CD4-positive, CD25-positive, alpha-beta regulatory T cell (primary cell): Measurements from ENCODE around the gene CDC45. TPM values are rescaled to one million over a fixed set of nuclear protein-coding genes. Genes with fewer than 3 reads are reported as not detected.

Source experiments
- ATAC-seq, 2 donors: fragments of 150-1000 bp; cut with Tn5 transposase; one replicate each; pipeline ENCODE4 v1.10.0; 2021; ENCODE audit warnings: low read depth in 2 of 2, moderate number of reproducible peaks in 2 of 2, moderate library complexity in 1 of 2
- DNase-seq, 3 donors: peaks; one replicate each; pipeline versions ENCODE4 v3.0.0 to v3.0.0-alpha.2; 2012 to 2022; ENCODE audit warnings: mixed read lengths in 1 of 3
- H3K27ac ChIP-seq: one replicate; pipeline ENCODE4 v1.7.0; 2013; ENCODE audit warnings: mild to moderate bottlenecking, low read length; ENCODE audit not compliant: insufficient read depth, poor library complexity, severe bottlenecking
- H3K27me3 ChIP-seq: one replicate; pipeline ENCODE4 v1.7.0; 2013; ENCODE audit warnings: low read length; ENCODE audit not compliant: control insufficient read depth, insufficient read depth
- H3K36me3 ChIP-seq: one replicate; pipeline ENCODE4 v1.7.0; 2013; ENCODE audit warnings: mild to moderate bottlenecking, low read length, moderate library complexity; ENCODE audit not compliant: control insufficient read depth, insufficient read depth
- H3K4me1 ChIP-seq: 2 replicates; pipeline ENCODE4 v1.7.0; 2013; ENCODE audit warnings: mild to moderate bottlenecking, low read length; ENCODE audit not compliant: insufficient read depth, control insufficient read depth, poor library complexity, severe bottlenecking
- H3K4me3 ChIP-seq: one replicate; pipeline ENCODE4 v1.7.0; 2013; ENCODE audit warnings: low read depth, mild to moderate bottlenecking, low read length, moderate library complexity
- H3K9me3 ChIP-seq, 2 experiments: 1 replicate in 1 of 2; 2 replicates in 1 of 2; pipeline ENCODE4 v1.7.0; 2013; ENCODE audit warnings: low read length in 2 of 2, mild to moderate bottlenecking in 1 of 2, moderate library complexity in 1 of 2; ENCODE audit not compliant: control insufficient read depth in 2 of 2
- H3K27ac Mint-ChIP-seq, 3 donors: one replicate each; pipeline ENCODE4 v1.8.0; 2020 to 2022; ENCODE audit warnings: mild to moderate bottlenecking in 3 of 3, mixed read lengths in 3 of 3, moderate library complexity in 2 of 3
- H3K27me3 Mint-ChIP-seq: one replicate; pipeline ENCODE4 v1.8.0; 2022; ENCODE audit warnings: mild to moderate bottlenecking, mixed read lengths
- H3K36me3 Mint-ChIP-seq: one replicate; pipeline ENCODE4 v1.8.0; 2020; ENCODE audit warnings: mixed read lengths
- H3K4me1 Mint-ChIP-seq, 4 donors: one replicate each; pipeline ENCODE4 v1.8.0; 2020 to 2022; ENCODE audit warnings: mixed read lengths in 4 of 4, mild to moderate bottlenecking in 1 of 4
- H3K4me3 Mint-ChIP-seq, 4 donors: one replicate each; pipeline ENCODE4 v1.8.0; 2020 to 2022; ENCODE audit warnings: mild to moderate bottlenecking in 4 of 4, mixed read lengths in 4 of 4, moderate library complexity in 3 of 4
- H3K9me3 Mint-ChIP-seq, 7 donors: one replicate each; pipeline ENCODE4 v1.8.0; 2020 to 2022; ENCODE audit warnings: mixed read lengths in 7 of 7, mild to moderate bottlenecking in 3 of 7, moderate library complexity in 2 of 7
- polyA plus RNA-seq, 4 donors: library from polyadenylated mRNA; unstranded; fragments of 300-500 nt; fragmentation: Illumina TruSeq; gene quantifications; one replicate each; pipeline ENCODE4 v1.2.3, GENCODE V29; 2021
- total RNA-seq: library from RNA; stranded (reverse); gene quantifications from one replicate; pipeline ENCODE4 v1.2.3, GENCODE V29; 2022

Gene CDC45
- total and polyA plus RNA-seq, 5 donors from 2014 or later: 0.56 to 3.4 (median 2.5) TPM

DNA sequence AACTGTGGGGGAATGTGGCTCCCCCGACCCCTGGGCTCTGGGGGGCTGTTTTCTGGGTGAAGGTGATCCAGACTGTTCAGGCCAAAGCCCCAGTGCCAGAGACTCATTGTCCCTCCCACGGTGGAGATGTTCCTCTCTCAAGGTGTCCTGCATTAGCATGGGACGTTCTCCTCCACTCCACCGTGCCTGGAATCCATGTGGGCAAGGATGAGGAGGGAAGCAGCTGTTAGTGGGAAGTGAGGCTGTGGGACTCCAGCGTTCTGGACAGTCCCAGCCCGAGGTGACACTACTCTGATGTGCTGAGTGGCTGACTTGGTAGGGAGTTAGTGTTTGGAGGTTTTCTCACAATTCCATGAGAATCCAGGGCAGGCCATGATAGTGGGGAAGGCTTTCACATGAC is 75.9 kb downstream of the CDC45 start:
- Mint-ChIP-seq H3K27me3 (peaks cover 15% of the 10 kb centered on the region), H3K36me3 (no peaks in the 10 kb centered on the region), H3K9me3 (peaks cover 0 to 3% (median 1%) of the 10 kb centered on the region in 7 donors), H3K27ac (peak overlapping the region in 1 of 3 donors; percentile 69), H3K4me1 (no peaks in the 10 kb centered on the region), H3K4me3 (no peak overlapping the region)
- ATAC-seq (no peak), DNase-seq (no peak)
- Histone ChIP-seq H3K4me3 (no peak overlapping the region), H3K27me3 (no peaks in the 10 kb centered on the region), H3K9me3 (peaks cover 0 to 5% of the 10 kb centered on the region in 2 experiments), H3K4me1 (no peaks in the 10 kb centered on the region), H3K36me3 (no peaks in the 10 kb centered on the region), H3K27ac (no peak overlapping the region)

DNA sequence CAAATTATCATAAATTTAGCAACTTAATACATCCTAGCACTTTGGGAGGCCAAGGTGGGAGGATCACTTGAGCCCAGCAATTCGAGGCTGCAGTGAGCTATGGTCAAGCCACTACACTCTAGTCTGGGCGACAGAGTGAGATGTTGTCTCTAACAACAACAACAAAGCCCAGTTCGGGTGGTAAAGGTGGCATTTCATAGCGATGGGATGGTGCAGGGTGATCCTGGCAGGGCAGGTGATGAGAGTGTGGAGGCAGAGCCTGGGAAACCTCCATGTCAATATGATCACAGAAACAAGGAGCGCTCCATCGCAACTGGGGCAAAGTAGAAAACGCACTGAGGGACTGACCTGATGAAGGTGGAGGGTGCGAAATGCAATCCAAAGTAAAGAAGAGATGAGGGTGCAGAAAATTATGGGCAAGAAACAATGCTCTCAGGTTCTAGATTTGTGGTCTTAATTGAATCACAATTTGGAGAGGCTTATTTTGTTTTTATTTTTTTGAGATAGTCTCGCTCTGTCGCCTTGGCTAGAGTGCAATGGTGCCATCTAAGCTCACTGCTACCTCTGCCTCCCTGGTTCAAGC is 77.3 kb downstream of the CDC45 start:
- Mint-ChIP-seq H3K27me3 (peaks cover 10% of the 10 kb centered on the region), H3K4me3 (no peak overlapping the region), H3K27ac (peak overlapping the region in 1 of 3 donors; percentile 78), H3K9me3 (peaks cover 0 to 3% (median 1%) of the 10 kb centered on the region in 7 donors), H3K36me3 (no peaks in the 10 kb centered on the region), H3K4me1 (no peaks in the 10 kb centered on the region)
- H3K27ac ChIP-seq: no peak overlapping the region
- no peaks in the 10 kb centered on the region for H3K36me3 ChIP-seq
- no peak for DNase-seq
- H3K4me3 ChIP-seq: no peak overlapping the region
- no peak for ATAC-seq
- H3K4me1 ChIP-seq: no peaks in the 10 kb centered on the region
- no peaks in the 10 kb centered on the region for H3K27me3 ChIP-seq
- peaks cover 0 to 5% of the 10 kb centered on the region in 2 experiments for H3K9me3 ChIP-seq

DNA sequence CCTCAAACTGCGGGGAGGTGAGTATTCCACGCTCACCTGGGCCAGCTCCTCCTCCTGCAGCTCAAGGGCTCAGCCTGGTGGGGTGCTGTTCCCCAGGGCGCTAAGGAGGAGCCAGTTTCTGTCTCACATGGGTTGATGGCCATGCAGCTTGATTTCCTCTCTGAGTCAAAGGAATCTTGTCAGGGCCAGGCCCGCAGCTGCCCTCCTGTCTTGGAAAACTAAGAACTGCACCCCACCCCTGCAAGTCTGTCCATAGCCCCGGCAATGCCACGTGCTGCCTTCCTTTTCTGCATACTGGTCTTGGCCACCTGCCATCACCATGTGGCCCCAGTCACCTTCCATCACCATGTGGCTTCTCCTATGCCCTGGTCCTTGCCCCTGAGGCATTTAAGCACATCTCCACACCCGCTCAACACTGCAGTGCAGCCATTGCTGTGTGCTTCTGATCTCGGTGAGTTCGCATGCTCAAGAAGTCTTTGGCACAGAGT is 79.6 kb downstream of the CDC45 start:
- Mint-ChIP-seq H3K9me3 (no peaks in the 10 kb centered on the region), H3K27me3 (peaks cover 6% of the 10 kb centered on the region), H3K4me3 (no peak overlapping the region), H3K36me3 (no peaks in the 10 kb centered on the region), H3K27ac (peak overlapping the region in 2 of 3 donors; percentile 5 to 33), H3K4me1 (no peaks in the 10 kb centered on the region)
- Histone ChIP-seq H3K27ac (no peak overlapping the region), H3K9me3 (no peaks in the 10 kb centered on the region), H3K4me1 (no peaks in the 10 kb centered on the region), H3K36me3 (no peaks in the 10 kb centered on the region), H3K4me3 (no peak overlapping the region), H3K27me3 (no peaks in the 10 kb centered on the region)
- no peak for ATAC-seq
- peak in 1 of 3 donors; percentile 18 for DNase-seq

DNA sequence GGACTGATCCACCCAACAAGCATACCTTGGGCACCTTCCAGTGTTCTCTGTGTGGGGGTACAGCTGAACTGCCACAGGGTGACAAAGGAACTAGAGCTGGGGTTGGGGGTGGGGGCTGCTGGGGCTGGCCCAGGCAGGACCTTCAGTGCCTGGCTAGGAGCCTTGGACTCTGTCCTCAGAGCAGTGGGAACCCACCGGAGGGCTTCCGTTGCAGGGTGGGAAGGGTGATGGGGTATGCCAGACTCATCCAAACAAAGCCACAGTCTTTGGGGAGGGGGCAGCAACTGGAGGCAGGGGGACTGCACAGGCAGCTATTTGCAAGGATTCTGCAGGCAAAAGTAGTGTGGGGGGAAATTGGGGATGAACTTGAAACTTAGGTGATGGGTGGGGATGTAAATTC is 80.2 kb downstream of the CDC45 start:
- Histone ChIP-seq H3K4me3 (no peak overlapping the region), H3K9me3 (no peaks in the 10 kb centered on the region), H3K27ac (no peak overlapping the region), H3K4me1 (no peaks in the 10 kb centered on the region), H3K27me3 (no peaks in the 10 kb centered on the region), H3K36me3 (no peaks in the 10 kb centered on the region)
- peaks cover under 1% of the 10 kb centered on the region for H3K27me3 Mint-ChIP-seq
- H3K36me3 Mint-ChIP-seq: peaks cover 4% of the 10 kb centered on the region
- no peak overlapping the region for H3K4me3 Mint-ChIP-seq
- no peaks in the 10 kb centered on the region for H3K4me1 Mint-ChIP-seq
- no peaks in the 10 kb centered on the region for H3K9me3 Mint-ChIP-seq
- no peak for ATAC-seq
- H3K27ac Mint-ChIP-seq: no peak overlapping the region
- DNase-seq: no peak

DNA sequence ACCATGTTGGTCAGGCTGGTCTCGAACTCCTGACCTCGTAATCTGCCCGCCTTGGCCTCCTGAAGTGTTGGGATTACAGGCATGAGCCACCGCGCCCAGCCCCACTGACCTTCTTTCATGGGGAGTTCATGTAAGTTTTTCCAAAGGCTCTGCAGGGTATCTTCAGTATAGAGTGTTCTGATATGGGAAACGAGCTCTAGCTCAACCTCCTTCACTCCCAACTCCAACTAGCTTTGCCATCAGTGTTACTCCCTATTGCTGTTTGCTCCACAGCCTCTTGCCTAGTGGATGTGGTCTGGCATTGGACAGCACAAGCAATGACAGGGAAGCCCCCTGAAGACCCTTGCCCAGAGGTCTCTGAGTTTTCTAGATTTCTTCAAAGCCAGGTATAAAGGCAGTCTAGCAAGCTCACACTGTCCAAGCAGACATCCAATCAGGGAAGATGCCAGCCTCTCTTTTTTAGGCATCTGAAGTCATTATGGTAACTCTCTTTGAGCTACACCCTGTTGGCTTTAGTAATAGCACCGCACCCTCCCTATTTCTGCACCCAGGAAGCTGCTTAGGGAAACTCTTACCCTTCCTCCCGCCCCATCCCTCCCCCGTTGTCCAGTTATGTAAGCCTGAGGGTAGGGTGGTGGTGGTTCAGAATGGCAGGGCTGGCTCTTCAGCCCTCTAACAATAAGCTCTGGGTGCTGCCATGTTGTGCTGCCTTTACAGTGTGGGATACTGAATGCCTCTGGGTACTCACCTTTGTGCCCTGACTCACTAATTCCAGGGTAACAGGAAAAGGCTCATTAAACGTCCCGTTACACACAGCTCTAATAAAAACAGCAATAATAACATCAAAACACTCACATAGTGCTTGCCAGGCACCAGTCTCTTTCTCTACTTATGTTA is 85.9 kb downstream of the CDC45 start:
- Mint-ChIP-seq H3K27ac (peak overlapping the region in 1 of 3 donors; percentile 26), H3K27me3 (no peaks in the 10 kb centered on the region), H3K36me3 (peaks cover 4% of the 10 kb centered on the region), H3K4me3 (no peak overlapping the region), H3K4me1 (peaks cover 0 to 27% (median 6%) of the 10 kb centered on the region in 4 donors), H3K9me3 (no peaks in the 10 kb centered on the region)
- H3K27me3 ChIP-seq: no peaks in the 10 kb centered on the region
- no peaks in the 10 kb centered on the region for H3K36me3 ChIP-seq
- DNase-seq: no peak
- H3K27ac ChIP-seq: no peak overlapping the region
- no peaks in the 10 kb centered on the region for H3K4me1 ChIP-seq
- no peaks in the 10 kb centered on the region for H3K9me3 ChIP-seq
- ATAC-seq: no peak
- H3K4me3 ChIP-seq: no peak overlapping the region

DNA sequence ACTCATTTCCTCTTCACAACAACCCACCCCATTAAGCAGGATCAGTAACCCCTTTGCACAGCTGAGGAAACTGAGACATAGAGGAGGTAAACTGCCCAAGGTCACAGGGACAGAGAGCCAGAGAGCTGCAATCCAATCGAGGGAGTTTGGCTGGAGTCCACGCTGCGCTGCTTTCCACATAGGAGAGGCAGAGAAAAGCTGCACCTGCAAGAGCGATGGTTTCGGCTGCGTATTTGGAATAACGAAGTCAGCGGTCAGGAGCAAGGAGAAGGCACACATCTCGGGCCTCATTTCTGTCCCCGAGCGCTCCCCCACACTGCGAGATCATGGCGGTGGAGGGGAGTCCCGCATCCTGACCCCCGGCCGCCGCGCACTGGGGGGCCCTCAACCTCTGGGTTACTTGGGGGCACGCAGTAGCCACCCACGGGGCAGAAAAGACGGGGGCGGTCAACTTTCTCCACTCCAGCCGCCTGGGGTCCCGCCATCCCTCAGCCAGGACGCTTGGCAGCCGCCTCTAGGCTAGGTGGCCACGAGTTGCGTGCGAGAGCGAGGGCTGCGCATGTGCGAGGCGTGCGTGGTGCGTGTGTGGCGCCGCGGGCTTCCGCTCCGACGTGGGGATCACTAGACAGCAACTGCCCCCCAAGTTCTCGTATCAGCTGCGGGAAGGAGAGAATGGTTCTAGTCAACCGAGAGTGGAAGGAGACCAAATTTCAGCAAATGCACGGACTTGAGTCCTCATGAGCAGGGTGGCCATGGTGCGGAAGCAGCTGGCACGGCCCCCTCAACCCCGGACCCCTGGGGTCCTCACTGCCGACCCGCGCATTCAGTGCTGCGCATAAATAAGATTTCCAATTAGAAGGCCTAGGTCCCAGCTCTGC is 86.8 kb downstream of the CDC45 start:
- Mint-ChIP-seq H3K27me3 (no peaks in the 10 kb centered on the region), H3K27ac (peak overlapping the region in 1 of 3 donors; percentile 68), H3K4me1 (peaks cover 0 to 30% (median 6%) of the 10 kb centered on the region in 4 donors), H3K4me3 (no peak overlapping the region), H3K9me3 (no peaks in the 10 kb centered on the region), H3K36me3 (peaks cover 4% of the 10 kb centered on the region)
- Histone ChIP-seq H3K36me3 (no peaks in the 10 kb centered on the region), H3K4me3 (no peak overlapping the region), H3K27ac (no peak overlapping the region), H3K27me3 (no peaks in the 10 kb centered on the region), H3K9me3 (no peaks in the 10 kb centered on the region), H3K4me1 (no peaks in the 10 kb centered on the region)
- no peak for DNase-seq
- no peak for ATAC-seq

DNA sequence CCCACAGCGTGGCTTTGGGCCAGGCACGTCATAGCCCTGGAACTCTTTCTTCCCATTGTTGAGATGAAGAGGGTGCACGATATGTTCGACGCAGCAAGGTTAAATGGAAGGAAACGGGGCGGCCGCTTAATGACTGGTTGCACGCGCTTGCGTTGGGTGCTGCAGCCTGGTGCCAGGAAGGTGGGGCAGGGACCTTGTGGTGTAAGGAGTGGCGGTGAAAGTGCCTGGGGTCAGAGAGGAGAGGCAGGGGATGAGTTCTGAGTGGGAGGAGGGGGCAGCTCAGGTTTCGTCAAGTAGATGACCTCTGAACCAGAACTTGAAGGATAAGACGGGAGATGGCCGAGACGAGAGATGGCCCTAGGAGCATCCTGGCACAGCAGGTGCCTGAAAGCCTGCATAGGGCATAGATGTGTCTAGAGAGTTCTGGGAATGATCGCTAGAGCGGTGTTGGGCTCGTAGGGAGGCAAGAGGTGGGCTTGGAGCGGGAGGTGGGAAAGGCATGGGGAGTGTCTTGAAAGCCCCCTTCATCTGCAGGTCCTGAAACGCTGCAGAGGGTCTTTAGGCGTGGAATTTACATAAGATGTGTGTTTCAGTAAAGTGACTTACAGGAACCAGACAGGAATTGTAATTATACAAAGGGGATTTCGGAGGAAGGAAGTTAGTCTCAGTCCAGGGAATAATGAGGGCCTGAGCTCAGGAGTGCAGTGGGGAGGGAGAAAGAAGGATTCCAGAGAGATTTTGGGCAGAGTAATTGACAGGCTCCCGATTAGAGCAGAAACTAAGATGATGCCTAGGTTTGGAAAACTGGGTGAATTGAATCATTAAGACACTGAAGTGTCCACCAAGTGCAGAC is 87.7 kb downstream of the CDC45 start:
- Mint-ChIP-seq H3K27me3 (no peaks in the 10 kb centered on the region), H3K27ac (peak overlapping the region in 2 of 3 donors; percentile 6 to 78), H3K4me1 (peaks cover 0 to 31% (median 6%) of the 10 kb centered on the region in 4 donors), H3K4me3 (peak overlapping the region in 1 of 4 donors; percentile 17), H3K36me3 (peaks cover 4% of the 10 kb centered on the region), H3K9me3 (no peaks in the 10 kb centered on the region)
- H3K36me3 ChIP-seq: no peaks in the 10 kb centered on the region
- no peak overlapping the region for H3K4me3 ChIP-seq
- H3K27ac ChIP-seq: no peak overlapping the region
- no peaks in the 10 kb centered on the region for H3K4me1 ChIP-seq
- ATAC-seq (no peak), DNase-seq (no peak)
- no peaks in the 10 kb centered on the region for H3K9me3 ChIP-seq
- no peaks in the 10 kb centered on the region for H3K27me3 ChIP-seq
